HG03097 (cell line): ENCODE measurements around the gene RNF121.

Experiments
- ATAC-seq: cut with Tn5 transposase; IDR thresholded peaks from one replicate; pipeline ENCODE4 v1.9.1; 2021; ENCODE audit not compliant: unreplicated experiment, low FRiP score

The RNF121 gene

GRCh38 chr11:71933141-71933933 is 4.5 kb downstream of the RNF121 start:
- ATAC-seq = no peak

DNA sequence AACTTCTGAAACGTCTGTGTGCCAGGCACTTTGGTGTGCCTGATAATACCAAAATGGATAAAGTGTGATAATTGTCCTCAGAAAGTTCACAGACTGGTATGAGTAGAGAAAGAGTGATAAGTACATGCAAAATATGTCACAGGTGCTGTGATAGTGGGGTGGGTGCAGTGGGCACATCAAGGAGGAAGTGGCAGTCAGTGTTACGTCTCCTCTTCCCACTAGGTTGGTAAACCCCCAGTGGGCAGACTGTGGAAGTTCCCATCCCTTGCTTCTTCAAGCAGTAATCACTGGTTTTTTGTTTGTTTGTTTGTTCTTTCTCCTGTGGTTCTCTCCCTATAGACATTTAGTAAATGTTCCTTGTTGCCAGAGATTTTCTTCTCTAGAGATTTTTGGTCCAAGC is 5.4 kb downstream of the RNF121 start:
- no peak for ATAC-seq

DNA sequence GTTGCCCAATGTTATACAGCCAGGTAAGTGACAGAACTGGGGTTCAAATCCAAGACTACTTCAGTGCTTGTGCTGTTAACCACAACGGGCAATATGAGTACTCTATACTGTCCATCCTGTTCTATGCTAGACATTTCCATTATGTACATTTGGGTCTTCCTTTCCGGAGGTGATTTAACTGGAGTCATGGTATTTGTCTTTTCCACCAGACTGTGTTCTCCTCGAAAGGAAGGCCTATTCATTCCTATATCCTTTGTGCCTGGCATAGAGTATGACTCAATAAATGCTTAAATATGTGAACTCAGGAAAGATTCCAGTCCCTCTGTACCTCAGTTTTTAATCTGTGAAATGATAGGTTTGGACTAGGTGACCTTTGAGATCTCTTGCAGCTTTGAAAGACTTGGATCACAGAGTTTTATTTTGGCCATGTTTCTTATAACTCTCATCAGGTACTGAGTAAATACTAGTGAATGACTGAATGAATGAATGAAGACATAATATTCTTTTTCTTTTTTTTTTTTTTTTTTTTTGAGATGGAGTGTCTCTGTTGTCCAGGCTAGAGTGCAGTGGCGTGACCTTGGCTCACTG is 6.6 kb downstream of the RNF121 start:
- ATAC-seq = no peak

GRCh38 chr11:71936825-71937224 is 8.0 kb downstream of the RNF121 start:
- no peak for ATAC-seq

- no peak for ATAC-seq
Measured at GRCh38 chr11:71937826-71938225, 9.0 kb downstream of the RNF121 start.

DNA sequence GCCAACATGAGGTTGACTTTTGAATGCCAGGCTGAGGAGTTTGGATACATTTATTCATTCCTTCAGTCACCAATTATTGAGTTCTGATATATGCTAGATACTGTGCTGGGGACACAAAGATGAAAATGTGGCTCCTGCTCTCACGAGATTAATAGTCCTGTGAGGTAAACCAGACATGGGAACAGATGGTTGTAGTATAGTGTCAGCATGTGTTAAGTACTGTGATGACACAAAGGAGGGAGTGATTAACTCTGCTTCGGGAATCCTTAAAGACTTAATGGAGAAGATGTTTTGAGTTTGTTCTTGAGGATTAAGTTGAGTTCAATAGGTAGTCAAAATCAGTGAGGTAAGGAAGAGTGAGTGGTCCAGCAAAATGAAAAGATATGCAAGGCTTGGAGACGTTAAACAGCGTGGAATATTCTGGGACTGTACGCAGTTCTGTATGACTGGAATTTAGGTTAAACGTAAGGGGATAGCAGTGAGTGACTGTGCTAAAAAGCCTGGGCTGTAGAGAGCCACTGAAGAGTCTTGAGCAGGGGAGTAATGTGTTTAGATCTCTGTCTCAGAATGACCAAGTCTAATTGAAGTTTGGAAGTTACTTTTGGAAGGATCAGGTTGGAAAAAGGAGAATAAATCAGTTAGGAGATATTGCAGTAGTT is 11.8 kb downstream of the RNF121 start:
- no peak for ATAC-seq

DNA sequence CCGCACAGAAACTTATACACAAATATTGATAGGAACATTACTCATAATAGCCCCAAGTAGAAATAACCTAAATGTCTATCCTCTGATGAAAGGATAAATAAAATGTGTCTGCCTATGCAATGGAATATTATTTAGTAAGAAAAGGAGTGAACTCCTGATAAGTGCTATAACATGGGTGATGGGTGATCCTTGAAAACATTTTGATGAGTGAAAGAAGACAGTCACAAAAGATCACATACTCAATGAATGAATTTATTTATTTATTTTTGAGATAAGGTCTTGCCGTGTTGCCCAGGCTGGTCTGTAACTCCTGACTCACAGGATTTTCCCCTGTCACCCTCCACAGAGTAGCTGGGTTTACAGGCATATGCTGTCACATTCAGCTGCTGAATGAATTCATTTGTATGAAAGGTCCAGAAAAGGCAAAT is 17.3 kb downstream of the RNF121 start:
- ATAC-seq = no peak

DNA sequence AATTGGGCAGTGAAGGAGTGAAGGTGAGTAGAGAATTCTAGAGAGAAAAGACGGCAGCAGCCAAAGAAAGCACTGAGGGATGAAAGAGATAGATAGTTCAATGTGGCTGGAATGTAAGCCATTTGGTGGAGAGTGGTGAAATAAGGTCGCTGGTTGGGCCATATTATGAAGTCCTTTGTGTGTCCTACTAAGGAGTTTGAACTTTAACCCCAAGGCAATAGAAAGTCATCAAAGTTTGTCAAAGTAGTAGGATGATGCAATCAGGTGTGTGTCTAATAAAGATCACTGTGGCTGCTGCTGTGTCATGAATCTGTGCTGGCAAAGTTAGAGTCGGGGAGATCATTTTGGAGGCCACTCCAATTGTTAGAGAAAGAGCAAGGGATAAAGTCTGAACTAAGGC is 18.7 kb downstream of the RNF121 start:
- ATAC-seq = no peak

DNA sequence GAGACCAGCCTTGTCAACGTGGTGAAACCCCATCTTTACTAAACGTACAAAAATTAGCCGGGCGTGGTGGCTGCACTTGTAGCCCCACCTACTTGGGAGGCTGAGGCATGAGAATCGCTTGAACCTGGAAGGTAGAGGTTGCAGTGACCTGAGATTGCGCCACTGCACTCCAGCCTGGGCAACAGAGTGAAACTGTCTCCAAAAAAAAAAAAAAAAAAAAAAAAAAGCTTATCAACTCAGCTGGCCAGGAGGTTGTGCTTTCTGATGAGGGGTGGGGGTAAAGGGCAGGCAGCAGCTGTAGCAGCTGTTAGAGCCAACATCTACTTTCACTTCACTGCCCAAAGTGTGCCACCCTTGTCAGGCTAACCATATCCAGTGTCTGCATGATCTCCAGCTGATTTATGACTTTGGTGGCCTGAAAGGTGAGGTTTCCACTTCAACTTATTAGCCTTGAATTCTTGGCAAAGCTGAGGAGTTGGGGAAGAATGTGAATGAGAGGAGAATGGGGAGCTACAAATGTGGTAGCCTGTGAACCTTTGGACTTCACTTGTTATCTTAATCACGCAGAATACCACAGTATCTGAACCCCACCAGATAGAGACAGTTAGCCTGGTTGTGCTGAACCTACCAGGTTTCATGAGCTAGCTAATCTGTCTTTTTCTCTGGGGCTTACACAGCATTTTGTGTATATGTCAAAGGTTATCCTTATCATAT is 19.6 kb downstream of the RNF121 start:
- ATAC-seq = no peak

- no peak for ATAC-seq
Measured at GRCh38 chr11:71949034-71949433, 20.2 kb downstream of the RNF121 start.

- no peak for ATAC-seq
Measured at GRCh38 chr11:71951741-71952310, 23.0 kb downstream of the RNF121 start.

- ATAC-seq = no peak
Measured at GRCh38 chr11:71955898-71956456, 27.1 kb downstream of the RNF121 start.

GRCh38 chr11:71962428-71963038 is 33.7 kb downstream of the RNF121 start:
- ATAC-seq = peak; percentile 66

- no peak for ATAC-seq
Measured at GRCh38 chr11:71963468-71963867, 34.6 kb downstream of the RNF121 start.

DNA sequence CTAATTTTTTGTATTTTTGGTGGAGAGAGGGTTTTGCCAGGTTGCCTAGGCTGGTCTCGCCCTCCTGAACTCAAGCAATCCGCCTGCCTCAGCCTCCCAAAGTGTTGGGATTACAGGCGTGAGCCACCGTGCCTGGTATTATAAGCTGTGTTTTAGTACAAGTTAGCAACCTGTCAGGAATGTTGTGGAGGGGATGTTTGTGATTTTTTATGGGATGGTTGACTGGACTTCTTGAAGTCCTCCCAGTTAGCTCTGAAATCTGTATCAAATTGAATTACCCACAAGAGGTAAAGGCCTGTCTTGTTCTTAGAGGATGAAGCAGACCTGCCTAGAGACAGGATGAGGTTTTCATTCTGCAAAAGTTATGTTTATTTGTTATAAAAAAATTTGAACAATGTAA is 35.8 kb downstream of the RNF121 start:
- ATAC-seq = no peak

GRCh38 chr11:71971680-71972079 is 42.8 kb downstream of the RNF121 start:
- ATAC-seq = no peak

- no peak for ATAC-seq
Measured at GRCh38 chr11:71976551-71976950, 47.7 kb downstream of the RNF121 start.

DNA sequence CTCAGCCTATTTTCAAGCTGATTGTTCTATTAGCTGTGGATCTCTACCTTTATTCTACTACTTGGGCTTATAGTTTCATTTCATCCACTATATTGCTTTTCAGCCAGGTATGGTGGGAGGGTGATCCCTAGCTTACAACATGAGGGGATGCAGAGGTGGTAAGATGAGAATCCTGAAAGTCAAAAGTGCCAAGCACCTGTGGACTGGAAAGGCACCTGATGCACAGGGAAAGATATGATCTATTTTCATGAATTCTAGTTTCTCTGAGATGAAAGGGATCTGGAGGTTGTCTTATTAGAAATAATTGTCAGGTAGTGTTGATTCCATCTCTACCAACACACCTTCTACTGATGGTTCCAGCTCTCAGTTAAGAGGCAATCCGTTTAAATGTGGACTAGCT is 48.2 kb downstream of the RNF121 start:
- ATAC-seq = no peak

- ATAC-seq = no peak
Measured at GRCh38 chr11:71977743-71978418, 49.0 kb downstream of the RNF121 start.

GRCh38 chr11:71979094-71979493 is 50.2 kb downstream of the RNF121 start:
- no peak for ATAC-seq
